Activated T-cell treated with anti-CD3 and anti-CD28 coated beads for 4 hours (primary cell): ENCODE measurements around the gene NACAD.
"Not testable (repeated sequence)": the region's sequence is repeated elsewhere in the genome, so short reads cannot be mapped to it uniquely, and the experiment has no call there.

Source experiments
- DNase-seq: peaks from one replicate; pipeline ENCODE4 v3.0.0-alpha.2; 2020

The NACAD gene

DNA sequence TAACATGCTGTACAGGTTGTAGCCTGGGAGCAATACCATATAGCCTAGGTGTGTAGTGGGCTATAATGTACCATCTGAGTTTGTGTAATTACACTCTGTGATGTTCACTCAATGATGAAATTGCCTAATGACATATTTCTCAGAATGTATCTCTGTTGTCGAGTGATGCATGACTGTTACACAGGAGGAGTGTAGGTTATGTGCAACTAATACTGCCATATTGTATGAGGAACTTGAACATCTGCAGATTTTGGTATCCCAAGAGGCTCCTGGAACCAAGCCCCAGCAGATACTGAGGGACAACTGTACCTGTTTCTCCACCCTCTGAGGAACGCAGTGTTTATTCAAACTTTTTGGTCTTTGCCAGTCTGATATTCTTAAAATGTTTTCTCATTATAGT, 38.6 kb downstream of the NACAD start:
- DNase-seq: no peak

DNA sequence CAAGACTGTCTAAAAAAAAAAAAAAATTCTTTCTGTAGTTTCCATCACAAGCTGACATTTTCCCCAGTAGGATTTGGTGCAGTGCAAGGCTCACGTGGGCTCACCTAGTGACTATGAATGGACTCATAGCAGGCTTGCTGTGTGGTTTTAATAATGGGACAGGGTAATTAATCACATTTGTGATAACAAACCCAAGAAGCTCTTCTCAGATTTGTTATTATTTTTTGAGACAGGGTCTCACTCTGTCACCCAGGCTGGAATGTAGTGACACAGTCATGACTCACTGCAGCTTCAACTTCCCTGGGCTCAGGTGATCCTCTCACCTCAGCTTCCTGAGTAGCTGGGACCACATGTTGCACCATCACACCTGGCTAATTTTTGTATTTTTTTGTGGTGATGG, 40.0 kb downstream of the NACAD start:
- DNase-seq: no peak

DNA sequence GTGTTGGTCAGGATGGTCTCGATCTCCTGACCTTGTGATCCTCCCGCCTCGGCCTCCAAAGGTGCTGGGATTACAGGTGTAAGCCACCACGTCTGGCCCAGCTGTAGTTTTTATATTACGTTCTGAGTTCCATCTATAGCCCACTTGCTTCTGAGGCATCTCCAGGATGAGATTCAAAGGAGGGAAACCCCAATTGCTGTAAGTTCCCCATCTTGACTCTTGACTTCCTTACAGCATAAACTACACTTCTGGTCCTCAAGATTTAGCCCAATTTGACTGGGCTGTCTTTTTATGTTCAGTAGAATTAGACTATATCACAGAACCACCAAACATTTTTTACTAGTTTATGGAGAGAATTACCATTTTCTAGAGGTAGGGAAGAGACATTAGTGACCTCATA, 44.4 kb downstream of the NACAD start:
- no peak for DNase-seq

DNA sequence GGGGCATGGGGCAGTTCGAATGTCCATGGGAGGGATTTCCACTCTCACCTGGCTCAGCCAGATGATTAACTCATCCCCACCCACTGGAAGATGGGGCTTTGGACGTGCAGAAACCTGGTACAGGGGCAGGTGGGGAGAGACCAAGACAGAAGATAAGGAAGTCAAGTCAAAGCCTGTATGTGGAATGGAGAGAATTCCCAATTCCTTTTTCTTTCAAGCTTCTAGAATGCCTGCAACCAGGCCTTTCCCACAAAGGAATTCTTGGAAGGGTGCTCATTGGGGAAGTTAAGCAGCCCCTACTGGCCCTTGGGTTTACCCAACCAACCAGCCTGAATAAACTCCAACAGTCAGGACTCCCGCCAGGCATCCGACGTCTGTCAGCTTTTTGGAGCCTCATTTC, 49.7 kb downstream of the NACAD start:
- no peak for DNase-seq

DNA sequence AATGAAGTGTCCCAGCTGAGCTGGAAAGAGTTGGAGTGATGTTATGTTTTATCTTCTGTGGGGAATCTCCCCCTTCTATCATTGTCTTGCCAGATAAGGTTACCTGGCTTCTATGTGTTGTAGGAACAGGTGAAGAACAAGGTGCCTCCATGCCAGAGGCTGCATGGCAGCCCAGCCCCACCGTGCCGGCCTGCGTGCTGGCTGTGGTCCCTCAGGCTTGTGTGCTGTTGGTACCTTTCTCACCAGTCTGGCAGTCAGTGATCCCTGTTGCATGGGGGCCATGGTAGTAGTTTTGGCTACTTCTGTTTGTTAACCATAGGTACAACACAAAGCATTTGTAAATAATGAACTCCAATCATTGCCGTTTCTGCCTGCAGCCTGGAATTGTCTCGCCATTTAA, 50.9 kb downstream of the NACAD start:
- no peak for DNase-seq

DNA sequence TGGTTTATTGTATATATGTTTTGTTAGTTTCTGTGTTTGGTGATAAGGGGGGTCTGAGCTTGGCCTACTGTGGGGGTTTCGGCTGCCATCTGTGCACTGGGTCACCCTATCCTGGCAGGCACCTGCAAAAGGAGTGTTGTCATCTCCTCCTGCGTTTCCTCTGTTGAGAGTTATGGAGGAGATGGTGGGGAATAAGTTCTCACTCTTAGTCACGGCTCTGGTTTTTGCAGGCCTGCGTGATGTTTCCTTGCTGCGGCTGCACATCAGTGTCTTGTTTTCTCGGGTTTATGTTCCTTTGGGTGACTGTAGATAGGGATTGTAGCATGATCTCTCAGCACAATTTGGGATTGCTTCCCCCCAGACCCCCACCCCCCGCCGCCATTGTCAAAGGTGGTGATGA, 52.0 kb downstream of the NACAD start:
- DNase-seq: no peak

DNA sequence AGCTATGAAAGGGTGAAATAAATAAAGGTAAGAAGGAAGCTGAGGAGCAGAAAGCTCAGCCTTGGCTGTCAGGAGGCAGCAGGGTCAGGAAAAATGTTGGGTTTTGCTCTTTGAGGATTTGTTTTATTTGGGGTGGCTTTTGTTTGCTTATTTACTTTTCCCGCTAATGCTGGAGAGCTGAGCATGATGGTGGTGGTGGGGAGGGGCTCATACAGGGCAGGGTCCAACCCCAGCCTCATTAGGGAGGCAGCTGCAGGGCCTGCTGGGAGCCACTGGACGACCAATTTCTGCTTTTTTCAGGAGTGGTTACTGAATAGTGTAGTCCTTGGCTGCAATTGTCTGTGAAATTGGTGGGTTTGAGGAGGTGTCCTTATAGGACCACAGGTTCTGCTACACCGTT, 52.5 kb downstream of the NACAD start:
- DNase-seq: no peak

DNA sequence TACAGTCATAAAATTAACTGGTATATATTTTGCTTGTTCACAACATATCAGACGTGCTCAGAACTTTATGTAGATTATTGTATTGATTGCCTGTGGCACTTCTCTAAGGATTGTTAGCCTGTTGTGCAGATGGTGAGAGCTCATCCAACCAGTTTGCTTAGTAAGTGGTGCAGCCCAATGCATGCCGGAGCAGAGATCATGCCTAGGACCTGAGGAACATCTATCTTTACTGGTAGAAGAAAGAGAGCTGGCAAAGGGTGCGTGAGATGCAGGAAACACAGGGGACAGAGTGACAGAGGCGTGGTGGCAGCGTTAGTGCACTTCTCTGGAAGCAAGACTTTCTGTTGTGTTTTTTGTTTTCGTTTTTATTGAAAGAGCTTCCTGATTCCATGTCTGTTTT, 52.9 kb downstream of the NACAD start:
- DNase-seq: no peak

DNA sequence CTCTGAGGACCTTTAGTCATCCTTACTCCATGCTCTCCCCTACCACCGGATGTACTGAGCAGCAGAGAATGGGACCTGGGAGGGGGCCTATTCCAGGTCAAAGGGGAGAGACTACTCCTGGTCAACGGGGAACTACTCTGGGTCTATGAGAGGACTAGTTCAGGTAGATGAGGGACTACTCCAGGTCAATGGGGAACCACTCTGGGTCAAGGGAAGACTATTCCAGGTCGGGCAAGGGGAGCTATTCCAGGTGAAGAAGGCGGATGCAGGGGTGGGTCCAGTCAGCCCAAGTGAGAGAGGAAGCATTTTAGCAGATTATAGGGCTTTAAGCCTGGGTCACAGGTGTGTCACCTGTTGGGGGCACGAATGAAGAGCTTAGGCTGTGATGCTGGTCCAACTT, 53.4 kb downstream of the NACAD start:
- no peak for DNase-seq

DNA sequence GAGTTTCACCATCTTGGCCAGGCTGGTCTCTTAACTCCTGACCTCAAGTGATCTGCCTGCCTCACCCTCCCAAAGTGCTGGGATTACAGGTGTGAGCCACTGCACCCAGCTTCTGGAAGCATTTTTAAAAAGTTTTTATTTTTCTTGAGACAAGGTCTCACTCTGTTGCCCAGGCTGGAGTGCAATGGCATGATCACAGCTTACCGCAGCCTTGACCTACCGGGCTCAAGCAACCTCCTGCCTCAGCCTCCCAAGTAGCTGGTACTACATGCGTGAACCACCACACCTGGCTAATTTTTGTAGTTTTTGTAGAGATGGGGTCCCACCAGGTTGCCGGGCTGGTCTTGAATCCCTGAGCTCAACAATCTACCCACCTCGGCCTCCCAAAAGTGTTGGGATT, 54.1 kb downstream of the NACAD start:
- DNase-seq: not testable (repeated sequence)

DNA sequence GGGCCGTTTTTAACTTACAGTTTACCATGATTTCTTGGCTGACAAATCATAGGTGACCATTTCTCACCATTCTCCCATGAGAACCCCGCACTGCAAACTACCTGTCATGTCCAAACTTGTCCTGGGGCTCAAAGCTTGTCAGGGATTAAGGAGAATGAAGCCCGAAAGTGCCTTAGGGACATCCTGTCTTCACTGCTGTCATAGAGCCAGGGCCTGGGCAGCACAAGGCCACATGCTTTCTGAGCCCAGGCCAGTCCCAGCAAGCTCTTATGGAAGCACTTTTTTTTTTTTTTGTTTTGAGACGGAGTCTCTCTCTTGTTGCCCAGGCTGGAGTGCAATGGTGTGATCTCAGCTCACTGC, 54.9 kb downstream of the NACAD start:
- no peak for DNase-seq

DNA sequence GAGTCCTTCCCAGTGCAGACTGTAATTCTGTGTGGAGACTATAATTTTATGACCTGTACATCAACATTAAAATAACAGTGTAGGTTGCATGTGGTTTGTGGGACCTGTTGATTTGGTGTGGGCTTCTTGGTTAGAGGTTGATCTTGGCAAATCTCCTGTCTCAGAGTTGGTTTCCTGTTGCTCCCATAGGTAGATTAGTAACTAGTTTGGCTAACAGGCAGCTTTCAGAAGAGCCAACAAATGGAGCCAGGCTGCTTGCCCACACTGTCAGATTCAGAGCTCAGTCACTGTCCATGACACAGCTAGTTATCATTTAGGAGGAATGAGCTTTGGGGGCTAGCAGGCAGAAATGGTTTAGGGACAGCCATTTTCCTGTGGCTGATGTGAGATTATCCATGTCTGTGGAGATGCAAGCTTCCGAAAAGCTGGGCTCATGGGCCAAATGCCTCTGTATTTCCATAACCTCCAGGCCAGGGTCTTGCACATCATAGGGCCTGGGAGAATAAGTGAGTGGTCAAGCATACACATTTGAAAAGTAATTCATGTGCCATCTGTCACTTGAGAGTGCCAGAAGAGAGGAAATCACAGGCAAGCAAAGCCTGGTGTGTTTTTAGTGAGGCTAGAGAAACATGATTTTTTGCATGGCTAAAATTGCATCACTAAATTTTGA, 55.4 kb downstream of the NACAD start:
- DNase-seq: no peak

DNA sequence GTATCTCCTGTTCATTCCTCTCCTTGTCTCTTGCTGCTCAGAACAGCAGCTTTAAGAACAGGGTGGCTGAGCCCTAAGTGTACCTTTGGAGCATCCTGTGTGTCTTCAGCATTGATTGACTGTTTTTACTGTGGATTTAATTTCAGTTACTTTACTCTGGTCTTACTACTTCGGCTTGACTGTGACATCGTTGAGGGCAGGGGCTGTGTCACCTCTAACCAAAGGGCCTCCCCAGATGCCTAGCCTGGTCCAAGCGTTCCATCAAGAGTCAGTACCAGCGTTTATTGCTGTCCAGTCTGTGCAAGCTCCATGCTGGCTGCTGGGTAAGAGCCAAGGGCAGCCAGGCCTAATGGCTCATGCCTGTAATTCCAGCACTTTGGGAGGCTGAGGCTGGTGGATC, 56.3 kb downstream of the NACAD start:
- DNase-seq: no peak

DNA sequence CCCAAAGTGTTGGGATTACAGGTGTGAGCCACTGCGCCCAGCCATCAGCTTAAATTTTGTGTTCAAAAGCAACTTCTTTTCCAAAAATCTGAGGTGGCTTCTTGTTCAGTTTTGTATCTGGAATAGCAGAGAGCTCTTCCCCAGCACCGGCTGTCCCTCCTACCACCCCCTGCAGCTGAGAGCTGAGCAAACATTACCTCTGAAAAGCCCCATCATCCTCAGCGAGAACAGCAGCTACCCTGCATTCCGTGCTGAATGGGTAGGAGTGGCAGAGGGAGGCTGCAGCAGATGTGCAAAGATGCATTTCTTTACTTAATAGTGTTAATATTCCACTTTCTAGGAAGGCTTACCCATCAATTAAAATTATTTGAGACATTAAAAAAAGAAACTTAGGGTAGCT, 56.9 kb downstream of the NACAD start:
- no peak for DNase-seq
